GM23338 (cell line): ENCODE measurements around the gene ADD3. TPM values are rescaled to one million over a fixed set of nuclear protein-coding genes. Genes with fewer than 3 reads are reported as not detected.

Experiments
- ATAC-seq: fragments of 200-7000 bp; cut with Tn5 transposase; 3 replicates; pipeline ENCODE4 v1.9.1; 2020
- DNase-seq: peaks from one replicate; pipeline ENCODE4 v3.0.0-alpha.2; 2015; ENCODE audit warnings: low spot score
- H2AFZ ChIP-seq: fragments of 200-600 bp; sonication (generic); 2 replicates; pipeline ENCODE4 v1.8.0; 2016; ENCODE audit warnings: antibody characterized with exemption, mild to moderate bottlenecking, moderate library complexity
- H3F3A ChIP-seq: fragments of 200-600 bp; sonication (generic); replicated peaks from 2 replicates; pipeline ENCODE4 v1.8.0; 2017; ENCODE audit warnings: antibody characterized with exemption, mixed run types, low read depth
- H3K27ac ChIP-seq: fragments of 200-600 bp; sonication (generic); 2 replicates; pipeline ENCODE4 v1.6.1; 2016; ENCODE audit warnings: low read depth
- H3K27me3 ChIP-seq: fragments of 200-600 bp; sonication (generic); 2 replicates; pipeline ENCODE4 v1.8.0; 2016; ENCODE audit warnings: mild to moderate bottlenecking, mixed run types, moderate library complexity; ENCODE audit not compliant: insufficient read depth
- H3K36me3 ChIP-seq: fragments of 200-600 bp; sonication (generic); 2 replicates; pipeline ENCODE4 v1.8.0; 2016; ENCODE audit warnings: mild to moderate bottlenecking; ENCODE audit not compliant: insufficient read depth
- H3K4me1 ChIP-seq: fragments of 200-600 bp; sonication (generic); 2 replicates; pipeline ENCODE4 v1.8.0; 2016; ENCODE audit warnings: mild to moderate bottlenecking, moderate library complexity; ENCODE audit not compliant: insufficient read depth
- H3K4me2 ChIP-seq: fragments of 200-600 bp; sonication (generic); 2 replicates; pipeline ENCODE4 v1.7.1; 2017; ENCODE audit warnings: mixed run types
- H3K4me3 ChIP-seq: fragments of 200-600 bp; sonication (generic); 2 replicates; pipeline ENCODE4 v1.6.1; 2016; ENCODE audit warnings: mixed run types
- H3K79me2 ChIP-seq: fragments of 200-600 bp; sonication (generic); replicated peaks from 2 replicates; pipeline ENCODE4 v1.8.0; 2017; ENCODE audit warnings: mild to moderate bottlenecking; ENCODE audit not compliant: insufficient read depth
- H3K9me2 ChIP-seq: fragments of 200-600 bp; sonication (generic); 2 replicates; pipeline ENCODE4 v1.8.0; 2017; ENCODE audit not compliant: insufficient read depth
- H4K20me1 ChIP-seq: fragments of 200-600 bp; sonication (generic); replicated peaks from 2 replicates; pipeline ENCODE4 v1.8.0; 2017; ENCODE audit warnings: mild to moderate bottlenecking; ENCODE audit not compliant: insufficient read depth
- H3K27ac Mint-ChIP-seq: 2 replicates; pipeline ENCODE4 v1.8.0; 2020; ENCODE audit warnings: inconsistent platforms, mild to moderate bottlenecking, moderate library complexity, mixed read lengths
- H3K27me3 Mint-ChIP-seq: 3 replicates; pipeline ENCODE4 v1.8.0; 2022; ENCODE audit warnings: low read depth, mild to moderate bottlenecking, moderate library complexity, mixed read lengths, inconsistent platforms; ENCODE audit not compliant: insufficient read depth, poor library complexity
- H3K36me3 Mint-ChIP-seq: 3 replicates; pipeline ENCODE4 v1.8.0; 2021; ENCODE audit warnings: low read depth, mild to moderate bottlenecking, inconsistent platforms, moderate library complexity, mixed read lengths
- H3K4me1 Mint-ChIP-seq: 3 replicates; pipeline ENCODE4 v1.8.0; 2020; ENCODE audit warnings: mild to moderate bottlenecking, inconsistent platforms, mixed read lengths
- H3K4me3 Mint-ChIP-seq: 3 replicates; pipeline ENCODE4 v1.8.0; 2021; ENCODE audit warnings: moderate library complexity, mild to moderate bottlenecking, inconsistent platforms, mixed read lengths
- H3K9me3 Mint-ChIP-seq: 3 replicates; pipeline ENCODE4 v1.8.0; 2020; ENCODE audit warnings: moderate library complexity, mild to moderate bottlenecking, inconsistent platforms, mixed read lengths
- CREB1 ChIP-seq: fragments of 250-450 bp; sonication (Bioruptor Pico); IDR thresholded peaks from 2 replicates; pipeline ENCODE4 v1.5.0; 2020; ENCODE audit warnings: low read depth, mild to moderate bottlenecking, moderate library complexity
- EZH2 ChIP-seq: fragments of 200-600 bp; sonication (generic); IDR thresholded peaks from one replicate; pipeline ENCODE4 v1.8.0; 2017; ENCODE audit warnings: antibody characterized with exemption, mild to moderate bottlenecking, low read depth; ENCODE audit not compliant: unreplicated experiment
- EZH2phosphoT487 ChIP-seq: fragments of 200-600 bp; sonication (generic); IDR thresholded peaks from one replicate; pipeline ENCODE4 v1.8.1; 2018; ENCODE audit warnings: antibody characterized with exemption; ENCODE audit not compliant: unreplicated experiment
- JUNB ChIP-seq: IDR thresholded peaks from one replicate; pipeline ENCODE4 v1.6.1; 2016; ENCODE audit warnings: antibody characterized with exemption; ENCODE audit not compliant: unreplicated experiment
- NANOG ChIP-seq: IDR thresholded peaks from 2 replicates; pipeline ENCODE4 v1.6.1; 2016; ENCODE audit warnings: antibody characterized with exemption, borderline replicate concordance
- POLR2AphosphoS5 ChIP-seq: IDR thresholded peaks from 2 replicates; pipeline ENCODE4 v1.6.1; 2016; ENCODE audit warnings: antibody characterized with exemption, low read depth
- STAT1 ChIP-seq: IDR thresholded peaks from one replicate; pipeline ENCODE4 v1.6.1; 2016; ENCODE audit warnings: antibody characterized with exemption; ENCODE audit not compliant: unreplicated experiment
- ZNF114 ChIP-seq: fragments of 250-450 bp; sonication (Bioruptor Pico); IDR thresholded peaks from 2 replicates; pipeline ENCODE4 v1.5.0; 2020; ENCODE audit warnings: mild to moderate bottlenecking, moderate library complexity
- ZNF331 ChIP-seq: fragments of 250-450 bp; sonication (Bioruptor Pico); IDR thresholded peaks from 2 replicates; pipeline ENCODE4 v1.5.0; 2020; ENCODE audit warnings: low read depth, mild to moderate bottlenecking, moderate library complexity
- polyA plus RNA-seq: library from polyadenylated mRNA; unstranded; fragments of >200 nt; fragmentation: Nextera tagmentation; extraction: Ambion mirVana; gene quantifications from 2 replicates; pipeline ENCODE4 v1.2.1, GENCODE V29; 2016
- total RNA-seq: library from RNA; depleted of rRNA; stranded (reverse); fragments of >200 nt; shearing (Covaris generic); gene quantifications from 2 replicates; pipeline ENCODE4 v1.2.3, GENCODE V29; 2014
- TF ChIP-seq, protein P1 (sequence below): IDR thresholded peaks from 2 replicates; pipeline ENCODE4 v1.6.1; 2016; ENCODE audit warnings: antibody characterized with exemption
- TF ChIP-seq, protein P2 (sequence below), 2 experiments: fragments of 200-600 bp in 1 of 2; sonication (generic) in 1 of 2; conservative IDR thresholded peaks; 2 replicates each; pipeline versions ENCODE4 v1.5.1 to v1.6.1; 2016 to 2017; ENCODE audit warnings: antibody characterized with exemption in 2 of 2, low read depth in 2 of 2, mild to moderate bottlenecking in 2 of 2, moderate library complexity in 1 of 2
- TF ChIP-seq, protein P3 (sequence below): IDR thresholded peaks from one replicate; pipeline ENCODE4 v1.6.1; 2018; ENCODE audit warnings: antibody characterized with exemption; ENCODE audit not compliant: unreplicated experiment

Gene ADD3
- total and polyA plus RNA-seq, 2 experiments from 2014 or later: 68.5 to 767 TPM

DNA sequence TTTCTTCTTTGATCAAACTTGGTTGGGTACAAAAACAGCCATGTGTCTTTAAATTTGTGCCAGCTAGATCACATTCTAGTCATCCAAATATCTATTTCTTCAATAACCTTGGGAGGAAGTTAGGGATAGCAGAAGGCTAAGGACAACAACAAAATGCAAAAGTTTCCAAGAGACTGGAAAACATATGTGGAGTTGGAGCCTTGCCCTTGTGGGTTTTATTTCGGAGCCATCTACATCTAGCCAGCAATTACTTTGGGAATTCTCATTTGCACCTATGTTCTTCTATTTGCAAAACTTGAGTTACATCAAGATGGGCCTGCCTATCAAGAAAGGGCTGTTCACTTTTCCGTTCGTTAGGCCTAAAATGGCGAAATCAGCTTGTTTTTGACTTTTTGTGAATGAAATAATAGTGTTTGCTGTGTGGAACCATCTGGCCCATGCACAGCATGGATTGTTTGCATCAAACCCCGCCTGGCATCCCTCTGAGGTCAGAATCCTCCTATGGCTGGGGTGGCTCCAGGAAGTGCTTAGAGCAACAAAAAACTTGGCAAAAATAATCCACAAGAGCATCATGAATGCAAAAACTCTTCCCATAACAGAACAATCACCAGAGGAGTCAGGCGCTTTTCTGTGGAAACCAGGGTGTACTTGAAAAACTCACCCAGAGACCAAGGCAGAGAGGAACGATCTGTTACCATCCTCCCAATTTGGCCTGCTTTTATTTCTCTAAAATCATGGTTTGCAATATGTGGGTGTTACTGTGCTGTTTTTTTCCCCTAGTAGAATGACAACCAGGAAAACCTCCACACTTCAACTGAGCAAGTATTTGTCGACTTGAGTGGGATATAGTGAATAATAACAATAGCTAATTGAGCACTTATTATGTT lies 48.3 kb upstream of the ADD3 start:
- H3K9me3 Mint-ChIP-seq: no peaks in the 10 kb centered on the region
- Histone ChIP-seq H2AFZ (0 out of 2 replicates have a peak overlapping the region, but pooled peaks have one; percentile 9), H3K27me3 (no peaks in the 10 kb centered on the region), H3K36me3 (no peaks in the 10 kb centered on the region), H3K9me2 (no peaks in the 10 kb centered on the region), H4K20me1 (no peaks in the 10 kb centered on the region), H3F3A (no peaks in the 10 kb centered on the region), H3K4me2 (no peak overlapping the region), H3K4me3 (no peak overlapping the region), H3K4me1 (peaks cover 21% of the 10 kb centered on the region), H3K27ac (no peak overlapping the region), H3K79me2 (no peaks in the 10 kb centered on the region)
- DNase-seq (no peak), ATAC-seq (no peak)
- H3K36me3 Mint-ChIP-seq: no peaks in the 10 kb centered on the region
- no peak overlapping the region for H3K27ac Mint-ChIP-seq
- peaks cover 2% of the 10 kb centered on the region for H3K27me3 Mint-ChIP-seq
- H3K4me1 Mint-ChIP-seq: peaks cover 45% of the 10 kb centered on the region
- TF ChIP-seq ZNF331 (CRISPR knock-in tag): no peak
- no peak for TF ChIP-seq CREB1 (CRISPR knock-in tag)
- TF ChIP-seq EZH2: no peak
- no peak for TF ChIP-seq ZNF114 (CRISPR knock-in tag)
- no peak for TF ChIP-seq NANOG
- TF ChIP-seq STAT1: no peak
- TF ChIP-seq POLR2AphosphoS5: no peak
- no peak overlapping the region for H3K4me3 Mint-ChIP-seq

DNA sequence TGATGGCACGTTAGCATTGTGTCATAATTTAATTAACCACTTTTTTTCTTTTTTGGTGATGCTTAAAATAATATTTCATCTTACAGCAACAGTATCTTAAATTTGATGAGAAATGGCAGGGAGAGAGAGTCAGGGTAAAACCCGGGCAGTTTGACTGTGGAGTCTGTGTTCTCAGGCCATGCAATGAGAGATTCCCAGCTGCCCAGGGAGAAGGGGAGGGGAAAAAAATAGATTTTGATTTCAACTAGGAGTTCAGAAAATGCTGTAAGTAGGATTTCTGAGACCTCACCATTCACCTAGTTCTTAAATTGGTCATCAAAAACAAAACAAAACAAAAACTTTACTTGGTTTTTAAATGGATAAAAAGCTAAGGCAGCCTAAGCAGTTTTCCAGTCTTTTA lies 47.1 kb upstream of the ADD3 start:
- Histone ChIP-seq H3K79me2 (no peaks in the 10 kb centered on the region), H3K36me3 (no peaks in the 10 kb centered on the region), H3K4me1 (peaks cover 18% of the 10 kb centered on the region), H3K27me3 (no peaks in the 10 kb centered on the region), H3K9me2 (no peaks in the 10 kb centered on the region), H4K20me1 (no peaks in the 10 kb centered on the region), H3K4me2 (peak overlapping the region; percentile 15; the same call in 1 of the 2 replicates), H3F3A (no peaks in the 10 kb centered on the region), H2AFZ (0 out of 2 replicates have a peak overlapping the region, but pooled peaks have one; percentile 1), H3K27ac (no peak overlapping the region), H3K4me3 (no peak overlapping the region)
- Mint-ChIP-seq H3K9me3 (no peaks in the 10 kb centered on the region), H3K4me1 (peaks cover 41% of the 10 kb centered on the region), H3K36me3 (no peaks in the 10 kb centered on the region), H3K27ac (0 out of 2 replicates have a peak overlapping the region, but pooled peaks have one; percentile 66), H3K4me3 (no peak overlapping the region; the same call in 2 of the 3 replicates), H3K27me3 (peaks cover 2% of the 10 kb centered on the region)
- DNase-seq: no peak
- ATAC-seq: no peak
- TF ChIP-seq, protein P1, sequence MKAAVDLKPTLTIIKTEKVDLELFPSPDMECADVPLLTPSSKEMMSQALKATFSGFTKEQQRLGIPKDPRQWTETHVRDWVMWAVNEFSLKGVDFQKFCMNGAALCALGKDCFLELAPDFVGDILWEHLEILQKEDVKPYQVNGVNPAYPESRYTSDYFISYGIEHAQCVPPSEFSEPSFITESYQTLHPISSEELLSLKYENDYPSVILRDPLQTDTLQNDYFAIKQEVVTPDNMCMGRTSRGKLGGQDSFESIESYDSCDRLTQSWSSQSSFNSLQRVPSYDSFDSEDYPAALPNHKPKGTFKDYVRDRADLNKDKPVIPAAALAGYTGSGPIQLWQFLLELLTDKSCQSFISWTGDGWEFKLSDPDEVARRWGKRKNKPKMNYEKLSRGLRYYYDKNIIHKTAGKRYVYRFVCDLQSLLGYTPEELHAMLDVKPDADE: no peak
- TF ChIP-seq, protein P2, sequence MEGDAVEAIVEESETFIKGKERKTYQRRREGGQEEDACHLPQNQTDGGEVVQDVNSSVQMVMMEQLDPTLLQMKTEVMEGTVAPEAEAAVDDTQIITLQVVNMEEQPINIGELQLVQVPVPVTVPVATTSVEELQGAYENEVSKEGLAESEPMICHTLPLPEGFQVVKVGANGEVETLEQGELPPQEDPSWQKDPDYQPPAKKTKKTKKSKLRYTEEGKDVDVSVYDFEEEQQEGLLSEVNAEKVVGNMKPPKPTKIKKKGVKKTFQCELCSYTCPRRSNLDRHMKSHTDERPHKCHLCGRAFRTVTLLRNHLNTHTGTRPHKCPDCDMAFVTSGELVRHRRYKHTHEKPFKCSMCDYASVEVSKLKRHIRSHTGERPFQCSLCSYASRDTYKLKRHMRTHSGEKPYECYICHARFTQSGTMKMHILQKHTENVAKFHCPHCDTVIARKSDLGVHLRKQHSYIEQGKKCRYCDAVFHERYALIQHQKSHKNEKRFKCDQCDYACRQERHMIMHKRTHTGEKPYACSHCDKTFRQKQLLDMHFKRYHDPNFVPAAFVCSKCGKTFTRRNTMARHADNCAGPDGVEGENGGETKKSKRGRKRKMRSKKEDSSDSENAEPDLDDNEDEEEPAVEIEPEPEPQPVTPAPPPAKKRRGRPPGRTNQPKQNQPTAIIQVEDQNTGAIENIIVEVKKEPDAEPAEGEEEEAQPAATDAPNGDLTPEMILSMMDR (conservative IDR thresholded peaks at IDR 0.05; ENCODE audit: low read depth in 2 of 2): no peak
- no peak for TF ChIP-seq POLR2AphosphoS5
- TF ChIP-seq CREB1 (CRISPR knock-in tag): no peak
- TF ChIP-seq, protein P3, sequence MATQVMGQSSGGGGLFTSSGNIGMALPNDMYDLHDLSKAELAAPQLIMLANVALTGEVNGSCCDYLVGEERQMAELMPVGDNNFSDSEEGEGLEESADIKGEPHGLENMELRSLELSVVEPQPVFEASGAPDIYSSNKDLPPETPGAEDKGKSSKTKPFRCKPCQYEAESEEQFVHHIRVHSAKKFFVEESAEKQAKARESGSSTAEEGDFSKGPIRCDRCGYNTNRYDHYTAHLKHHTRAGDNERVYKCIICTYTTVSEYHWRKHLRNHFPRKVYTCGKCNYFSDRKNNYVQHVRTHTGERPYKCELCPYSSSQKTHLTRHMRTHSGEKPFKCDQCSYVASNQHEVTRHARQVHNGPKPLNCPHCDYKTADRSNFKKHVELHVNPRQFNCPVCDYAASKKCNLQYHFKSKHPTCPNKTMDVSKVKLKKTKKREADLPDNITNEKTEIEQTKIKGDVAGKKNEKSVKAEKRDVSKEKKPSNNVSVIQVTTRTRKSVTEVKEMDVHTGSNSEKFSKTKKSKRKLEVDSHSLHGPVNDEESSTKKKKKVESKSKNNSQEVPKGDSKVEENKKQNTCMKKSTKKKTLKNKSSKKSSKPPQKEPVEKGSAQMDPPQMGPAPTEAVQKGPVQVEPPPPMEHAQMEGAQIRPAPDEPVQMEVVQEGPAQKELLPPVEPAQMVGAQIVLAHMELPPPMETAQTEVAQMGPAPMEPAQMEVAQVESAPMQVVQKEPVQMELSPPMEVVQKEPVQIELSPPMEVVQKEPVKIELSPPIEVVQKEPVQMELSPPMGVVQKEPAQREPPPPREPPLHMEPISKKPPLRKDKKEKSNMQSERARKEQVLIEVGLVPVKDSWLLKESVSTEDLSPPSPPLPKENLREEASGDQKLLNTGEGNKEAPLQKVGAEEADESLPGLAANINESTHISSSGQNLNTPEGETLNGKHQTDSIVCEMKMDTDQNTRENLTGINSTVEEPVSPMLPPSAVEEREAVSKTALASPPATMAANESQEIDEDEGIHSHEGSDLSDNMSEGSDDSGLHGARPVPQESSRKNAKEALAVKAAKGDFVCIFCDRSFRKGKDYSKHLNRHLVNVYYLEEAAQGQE: no peak
- no peak for TF ChIP-seq ZNF331 (CRISPR knock-in tag)
- TF ChIP-seq JUNB: no peak
- TF ChIP-seq EZH2: no peak
- TF ChIP-seq STAT1: no peak
- no peak for TF ChIP-seq EZH2phosphoT487
- TF ChIP-seq ZNF114 (CRISPR knock-in tag): no peak
